Measurements from ENCODE around the gene BCAR3. TPM values are rescaled to one million over a fixed set of nuclear protein-coding genes. Genes with fewer than 3 reads are reported as not detected.

BCAR3 gene
- total and polyA plus RNA-seq, 2 of the 4 experiments (the other 2 are of a cell fraction) = 41.4 to 46.4 TPM

DNA sequence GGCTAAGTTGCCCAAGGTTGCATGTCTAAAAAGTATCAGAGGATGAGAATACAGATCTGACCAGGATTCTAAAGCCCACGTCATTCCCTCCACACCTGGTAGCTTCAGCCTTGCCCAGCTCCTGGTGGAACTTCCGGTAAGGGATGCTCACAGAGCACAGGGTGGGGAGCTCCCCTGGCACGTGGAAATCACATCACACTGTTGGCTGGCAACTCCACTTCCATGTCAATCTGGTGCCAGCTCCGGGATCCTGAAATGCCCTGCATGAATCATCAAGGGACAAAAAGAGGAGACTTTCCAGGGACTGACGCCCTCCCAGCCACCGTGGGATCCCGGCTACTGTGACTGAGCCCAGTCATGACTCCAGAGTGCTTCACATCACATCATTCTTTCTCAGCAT lies 12.4 kb upstream of the BCAR3 start:
- Histone ChIP-seq H2AFZ (replicated peaks; ENCODE audit: low read length, poor library complexity) (peak overlapping the region; percentile 39), H3K4me3 (ENCODE audit: insufficient read depth, low read depth, low read length) (no peak overlapping the region), H3K4ac (ENCODE audit: low read depth, low read length) (peak overlapping the region; percentile 95), H2BK120ac (ENCODE audit: low read depth, low read length) (peak overlapping the region; percentile 98), H2BK20ac (ENCODE audit: low read depth, low read length) (peak overlapping the region; percentile 95), H4K91ac (ENCODE audit: insufficient read depth, low read depth, low read length) (peak overlapping the region; percentile 98), H3K9me1 (ENCODE audit: insufficient read depth, low read length) (peaks cover 33% of the 10 kb centered on the region), H2BK5ac (ENCODE audit: low read depth, low read length, poor library complexity, severe bottlenecking) (peak overlapping the region; percentile 90), H3K36me3 (ENCODE audit: control insufficient read depth, insufficient read depth, low read length) (no peaks in the 10 kb centered on the region), H3K9ac (ENCODE audit: low read depth, low read length) (no peak overlapping the region), H3K23ac (ENCODE audit: low read depth, low read length) (peak overlapping the region; percentile 37; the same call in 1 of the 2 replicates), H4K5ac (ENCODE audit: low read depth, low read length) (peak overlapping the region; percentile 51; the same call in 1 of the 2 replicates), H4K20me1 (ENCODE audit: insufficient read depth, low read length) (no peaks in the 10 kb centered on the region), H3K18ac (ENCODE audit: low read depth, low read length) (peak overlapping the region; percentile 37; the same call in 1 of the 2 replicates), H3K4me1 (ENCODE audit: control insufficient read depth, insufficient read depth, low read length) (peaks cover 23% of the 10 kb centered on the region), H3K79me1 (ENCODE audit: low read depth in 1 of 2, low read length in 2 of 2) (peaks cover 0 to 29% of the 10 kb centered on the region in 2 experiments; a peak in 2 of 4 replicates), H3K14ac (replicated peaks; ENCODE audit: low read depth, low read length) (peak overlapping the region; percentile 55), H4K8ac (ENCODE audit: low read depth in 2 of 2, low read length in 2 of 2) (peak overlapping the region; percentile 35 to 77), H3K4me2 (ENCODE audit: low read depth, low read length) (no peak overlapping the region), H3K9me3 (ENCODE audit: control insufficient read depth, insufficient read depth, low read length) (no peaks in the 10 kb centered on the region), H2AK5ac (ENCODE audit: low read depth, low read length) (peak overlapping the region; percentile 93), H3K27me3 (ENCODE audit: control insufficient read depth, insufficient read depth, low read length) (no peaks in the 10 kb centered on the region), H2AK9ac (replicated peaks; ENCODE audit: low read depth, low read length, poor library complexity) (peak overlapping the region; percentile 59), H2BK15ac (ENCODE audit: low read depth, low read length) (peak overlapping the region; percentile 93), H3K27ac (ENCODE audit: insufficient read depth, low read length) (no peak overlapping the region; the same call in 1 of the 2 replicates), H3K56ac (ENCODE audit: extremely low read depth, insufficient read depth, low read length) (peak overlapping the region; percentile 45; the same call in 1 of the 2 replicates)
- WGBS, 2 experiments (ENCODE audit: extremely low coverage in 2 of 2, insufficient read length in 1 of 2) = 100% methylated on average over 3 of the region's 7 CpGs; no CpG with 5 or more reads in 1 of the 2 experiments
- in situ Hi-C loops (cut with MboI; ENCODE audit: low sequenced_read_pairs) (loop anchor here (10.0 kb wide), 1 partner anchor 59 kb away; no protein-coding TSS in a partner anchor), intact Hi-C loops (cut with micrococcal nuclease) (no loop called here), dilution Hi-C loops (cut with HindIII; ENCODE audit: low sequenced_read_pairs, unreplicated experiment) (no loop called here)
- POLR2A ChIA-PET (ENCODE audit: unreplicated experiment) = no interaction called here
- ATAC-seq (ENCODE audit: low read depth) = no peak
- no TSS peak for BruUV-seq (replicated peaks)
- DNase-seq = no peak
- no peak for TF ChIP-seq RCOR1 (IDR thresholded peaks at IDR 0.05; ENCODE audit: insufficient replicate concordance, low read length)
- TF ChIP-seq MAZ (IDR thresholded peaks at IDR 0.05; ENCODE audit: borderline replicate concordance, low read depth, low read length) = no peak
- TF ChIP-seq RFX5 (IDR thresholded peaks at IDR 0.05; ENCODE audit: low read depth, low read length) = no peak
- TF ChIP-seq POLR2A (IDR thresholded peaks at IDR 0.05; ENCODE audit: low read depth, low read length) = no peak
- CTCF ChIA-PET = interaction anchor here (0.9 kb wide), 1 partner anchor 12 kb away, joined by 3 read pairs; the partner anchor contains the start of gene BCAR3

Data from IMR-90 (cell line).